ENCODE data around the gene DCXR.

GRCh38 chr17:82018152-82018988 is 19.1 kb downstream of the DCXR start:
- TF ChIP-seq CTCF (IDR thresholded peaks at IDR 0.05): no peak
- no peak for TF ChIP-seq EP300 (IDR thresholded peaks at IDR 0.05; ENCODE audit: low read depth)
- no peak for TF ChIP-seq POLR2AphosphoS5 (IDR thresholded peaks at IDR 0.05)

Data from transverse colon (tissue), 4 donors.